ENCODE data around the gene AOC2. TPM values are rescaled to one million over a fixed set of nuclear protein-coding genes. Genes with fewer than 3 reads are reported as not detected.
"Not testable (repeated sequence)": the region's sequence is repeated elsewhere in the genome, so short reads cannot be mapped to it uniquely, and the experiment has no call there.

Gene AOC2
- total RNA-seq, 2 experiments from 2014 or later: 2.4 to 2.6 TPM

- ChIA-PET CTCF (no interaction called here), POLR2A (no interaction called here)
Measured at GRCh38 chr17:42872251-42872965, 28.0 kb downstream of the AOC2 start.

DNA sequence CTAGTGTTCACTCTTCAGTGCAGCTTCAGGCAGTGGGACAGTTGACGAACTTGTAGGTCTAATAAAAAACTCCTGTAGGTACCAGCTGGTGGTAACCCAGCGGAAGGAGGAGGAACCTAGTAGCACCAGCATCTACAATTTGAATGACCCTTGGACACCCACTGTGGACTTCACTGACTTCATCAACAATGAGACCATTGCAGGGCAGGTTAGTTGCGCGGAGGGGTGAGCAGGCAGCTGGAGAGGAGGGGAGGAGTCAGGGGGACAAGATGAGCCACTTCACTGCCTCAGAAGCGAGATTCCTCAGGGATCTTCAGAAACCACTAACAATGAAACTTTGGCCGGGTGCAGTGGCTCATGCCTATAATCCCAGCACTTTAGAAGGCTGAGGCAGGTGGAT, 28.9 kb downstream of the AOC2 start:
- POLR2A ChIA-PET: no interaction called here

GRCh38 chr17:42873932-42874695, 29.7 kb downstream of the AOC2 start:
- POLR2A ChIA-PET: not testable (repeated sequence)
- CTCF ChIA-PET: interaction anchor here (0.7 kb wide), 1 partner anchor 113 kb away, joined by 3 read pairs; no protein-coding TSS in a partner anchor

More for the DNA sequence above, 28.9 kb downstream of the AOC2 start:
- CTCF ChIA-PET: interaction anchor here (0.7 kb wide), 1 partner anchor 114 kb away, joined by 3 read pairs; no protein-coding TSS in a partner anchor

DNA sequence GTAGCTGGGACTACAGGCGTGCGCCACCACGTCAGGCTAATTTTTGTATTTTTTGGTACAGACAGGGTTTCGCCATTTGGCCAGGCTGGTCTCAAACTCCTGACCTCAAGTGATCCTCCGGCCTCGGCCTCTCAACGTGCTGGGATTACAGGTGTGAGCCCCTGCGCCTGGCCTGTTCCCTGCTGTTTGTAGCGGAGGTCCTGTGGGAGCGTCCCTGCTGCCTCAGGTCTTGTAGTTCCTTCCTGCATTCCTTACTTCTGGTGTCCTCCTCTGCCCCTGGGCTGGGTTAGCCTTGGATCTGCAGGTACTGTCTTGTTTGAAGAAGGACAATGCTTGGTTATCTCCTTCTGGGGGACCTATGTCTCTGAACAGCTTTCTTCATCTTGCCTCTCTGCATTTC, 32.7 kb downstream of the AOC2 start:
- ChIA-PET CTCF (no interaction called here), POLR2A (no interaction called here)

DNA sequence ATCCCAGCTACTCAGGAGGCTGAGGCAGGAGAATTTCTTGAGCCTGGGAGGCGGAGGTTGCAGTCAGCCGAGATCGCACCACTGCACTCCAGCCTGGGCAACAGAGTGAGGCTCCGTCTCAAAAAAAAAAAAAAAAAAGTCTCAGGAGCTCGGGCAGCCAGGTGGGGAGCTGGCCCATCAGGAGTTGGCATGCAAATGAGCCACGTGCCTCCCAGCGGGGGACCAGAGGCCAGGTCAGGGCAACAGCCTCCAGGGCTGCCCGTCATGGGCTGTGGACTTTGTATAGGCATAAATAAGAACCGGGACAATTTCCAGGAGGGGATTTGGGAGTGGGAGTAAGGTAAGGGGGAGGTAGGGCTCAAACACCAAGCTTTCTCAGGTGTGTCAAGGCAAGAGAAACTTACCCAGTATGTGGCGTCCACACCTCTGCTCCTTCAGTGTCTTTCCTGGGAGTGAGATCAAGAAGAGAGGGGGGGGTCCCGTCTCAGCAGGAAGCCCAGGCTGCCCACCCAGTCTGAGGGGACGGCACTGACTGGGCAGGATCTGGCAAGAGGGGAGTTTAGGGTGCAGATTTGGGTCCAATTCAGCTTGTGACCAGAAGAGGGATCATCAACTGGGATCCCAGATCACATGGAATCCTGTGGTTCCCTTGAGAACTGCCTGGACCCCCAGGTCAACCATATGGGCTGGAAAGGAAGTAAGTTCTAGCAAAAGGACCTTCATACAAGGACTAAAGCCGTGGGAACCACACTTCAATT, 33.9 kb downstream of the AOC2 start:
- ChIA-PET POLR2A (no interaction called here), CTCF (no interaction called here)

GRCh38 chr17:42878924-42879595, 34.7 kb downstream of the AOC2 start:
- POLR2A ChIA-PET: no interaction called here
- CTCF ChIA-PET: no interaction called here

DNA sequence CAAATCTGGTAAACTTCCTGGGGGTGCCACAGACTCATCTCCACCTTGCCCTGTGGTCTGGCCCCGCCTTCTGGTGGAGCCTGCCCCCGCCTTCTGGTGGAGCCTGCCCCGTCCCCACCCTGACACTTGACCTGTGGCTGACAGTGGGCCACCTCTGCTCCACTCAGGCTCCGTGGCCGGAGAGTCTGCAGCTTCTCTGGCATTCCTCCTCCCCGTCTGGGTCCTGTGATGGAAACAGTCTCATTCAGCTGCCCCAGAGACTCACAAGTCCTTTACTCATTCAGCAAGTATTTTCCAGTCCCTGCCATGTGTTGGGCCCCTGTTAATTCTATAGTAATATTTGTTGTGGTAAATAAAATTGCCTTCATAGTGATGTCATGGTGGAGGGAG, 35.2 kb downstream of the AOC2 start:
- POLR2A ChIA-PET: no interaction called here
- CTCF ChIA-PET: no interaction called here

DNA sequence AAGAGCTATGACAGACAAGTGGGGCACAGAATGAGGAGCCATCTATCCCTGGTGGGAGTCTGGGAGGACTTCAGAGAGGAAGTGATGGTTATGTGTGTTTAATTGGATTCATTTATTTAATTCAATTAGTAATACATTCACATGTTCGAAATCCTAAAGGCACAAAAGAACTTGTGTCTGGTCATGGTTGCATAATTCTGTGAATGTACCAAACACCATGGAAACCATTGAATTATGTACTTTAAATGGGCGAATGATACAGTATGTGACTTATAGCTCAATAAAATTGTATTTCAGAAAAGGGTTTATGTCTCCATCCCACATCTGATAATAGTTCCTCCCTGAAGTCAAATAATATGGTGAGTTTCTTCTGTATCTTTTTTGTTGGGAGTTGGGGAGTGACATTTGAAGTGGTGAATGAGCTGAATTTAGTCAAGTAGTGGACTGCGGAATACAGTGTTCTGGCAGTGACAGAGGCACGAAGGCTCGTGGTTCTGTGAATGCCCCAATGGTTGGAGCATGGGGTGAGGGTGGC, 36.5 kb downstream of the AOC2 start:
- CTCF ChIA-PET: interaction anchor here (0.7 kb wide), 1 partner anchor 41 kb away, joined by 4 read pairs; no protein-coding TSS in a partner anchor

GRCh38 chr17:42881706-42882105, 37.3 kb downstream of the AOC2 start:
- CTCF ChIA-PET, POLR2A ChIA-PET: not testable (repeated sequence)

More for the DNA sequence above, 36.5 kb downstream of the AOC2 start:
- POLR2A ChIA-PET: no interaction called here

DNA sequence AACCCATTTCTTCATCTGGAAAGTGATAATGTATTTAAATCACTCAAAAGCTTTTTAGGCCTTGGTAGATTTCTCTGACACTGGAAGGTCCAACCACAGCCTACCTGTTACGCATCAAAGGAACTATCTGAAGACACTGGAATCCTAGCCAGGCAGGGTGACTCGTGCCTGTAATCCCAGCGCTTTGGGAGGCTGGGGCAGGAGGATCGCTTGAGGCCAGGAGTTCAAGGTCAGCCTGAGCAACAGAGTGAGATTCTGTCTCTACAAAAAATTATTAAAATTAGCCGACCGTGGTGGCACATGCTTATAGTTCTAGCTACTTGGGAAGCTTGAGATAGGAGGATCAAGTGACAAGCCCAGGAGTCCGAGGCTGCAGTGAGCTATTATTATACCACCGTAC, 37.8 kb downstream of the AOC2 start:
- ChIA-PET CTCF (no interaction called here), POLR2A (no interaction called here)

DNA sequence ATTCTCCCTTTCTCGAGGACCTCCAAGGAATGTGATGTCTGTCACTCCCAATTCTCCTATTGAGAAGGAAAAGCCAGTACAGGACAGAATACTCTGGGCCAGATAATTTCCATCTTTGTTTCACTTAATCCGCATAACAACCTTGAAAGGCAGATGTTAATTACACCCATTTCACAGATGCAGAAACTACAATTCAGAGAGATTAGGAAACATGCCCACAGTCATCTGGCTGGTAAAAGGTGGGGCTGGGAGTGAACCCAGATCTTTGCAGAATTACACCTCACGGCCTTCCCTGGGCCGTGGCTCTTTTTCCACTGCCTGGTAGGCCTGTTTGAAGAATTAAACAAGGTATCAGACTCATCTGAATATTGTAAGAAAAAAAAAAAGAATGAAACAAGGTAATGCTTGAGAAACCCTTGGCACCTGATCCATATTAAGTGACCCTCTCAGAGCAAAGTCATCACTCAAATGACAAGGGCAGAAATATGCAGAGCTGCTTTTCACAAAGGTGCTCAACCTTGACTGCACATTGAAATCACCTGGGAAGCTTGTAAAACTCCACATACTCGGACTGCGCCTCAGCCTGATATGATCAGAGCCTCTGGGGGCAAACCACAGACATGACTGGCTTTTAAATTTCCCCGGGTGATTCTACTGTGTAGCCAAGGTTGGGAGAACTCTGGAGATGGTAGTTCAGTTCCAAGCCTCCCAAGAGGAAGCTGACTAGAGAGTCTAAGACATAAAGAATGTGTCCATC, 39.6 kb downstream of the AOC2 start:
- POLR2A ChIA-PET: no interaction called here
- CTCF ChIA-PET: no interaction called here

DNA sequence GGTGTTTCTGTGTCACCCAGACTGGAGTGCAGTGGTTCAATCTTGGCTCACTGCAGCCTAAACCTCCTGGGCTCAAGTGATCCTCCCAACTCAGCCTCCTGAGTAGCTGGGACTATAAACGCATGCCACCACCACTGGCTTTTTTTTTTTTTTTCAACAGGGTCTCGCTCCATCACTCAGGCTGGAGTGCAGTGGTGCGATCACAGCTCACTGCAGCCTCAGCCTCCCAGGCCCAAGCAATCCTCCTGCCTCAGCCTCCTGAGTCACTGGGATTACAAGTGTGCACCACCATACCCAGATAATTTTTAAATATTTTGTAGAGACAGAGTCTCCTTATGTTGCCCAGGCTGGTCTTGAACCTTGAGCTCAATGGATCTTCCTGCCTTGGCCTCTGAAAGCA, 41.4 kb downstream of the AOC2 start:
- POLR2A ChIA-PET: interaction anchor here (0.5 kb wide), 1 partner anchor 407 kb away, joined by 4 read pairs; no protein-coding TSS in a partner anchor
- CTCF ChIA-PET: not testable (repeated sequence)

DNA sequence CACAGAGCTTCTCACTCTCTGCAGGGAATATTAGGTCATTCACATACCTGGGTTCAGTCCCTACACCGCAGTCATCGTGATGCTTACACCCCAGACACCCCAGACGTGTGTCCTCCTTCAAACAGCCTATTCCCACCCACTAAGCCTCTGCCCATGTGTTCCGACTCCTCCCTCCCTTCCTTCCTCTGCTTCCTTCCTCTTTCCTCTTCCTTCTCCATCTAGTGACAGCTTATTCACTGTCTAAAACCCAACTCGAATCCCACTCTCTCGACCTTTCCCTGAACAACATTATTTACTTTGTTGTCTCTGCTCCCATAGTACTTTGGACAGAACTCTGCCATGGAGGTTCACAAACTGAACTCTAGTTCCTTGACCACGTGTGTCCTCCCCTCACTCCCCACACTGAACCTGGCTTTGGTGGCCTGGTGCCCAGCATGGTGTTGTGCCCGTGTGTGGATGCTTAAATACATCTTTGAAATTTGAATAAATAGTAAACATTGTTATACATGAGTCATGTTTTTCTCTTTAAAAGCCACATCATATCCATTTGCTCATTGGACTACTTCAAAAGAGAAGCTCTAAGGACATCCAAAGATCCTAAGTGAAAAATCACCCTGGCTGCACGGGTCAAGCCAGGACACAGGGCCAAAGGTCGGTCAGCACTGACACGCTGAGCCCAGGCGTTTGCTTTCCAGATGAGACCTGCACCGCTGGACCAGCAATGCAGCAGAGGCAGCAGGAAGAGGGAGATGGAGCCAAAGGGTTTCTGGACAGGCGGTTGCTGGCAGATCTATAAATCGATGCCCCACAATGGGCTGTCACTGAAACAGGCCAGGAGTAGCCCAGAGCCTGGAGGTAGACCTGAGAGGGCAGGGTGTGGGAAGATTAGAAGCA, 42.1 kb downstream of the AOC2 start:
- CTCF ChIA-PET: interaction anchor here (0.6 to 0.7 kb wide), 2 partner anchors 553 to 573 kb away, joined by 3 read pairs; no protein-coding TSS in a partner anchor
- POLR2A ChIA-PET: interaction anchor here (0.5 kb wide), 1 partner anchor 408 kb away, joined by 4 read pairs; no protein-coding TSS in a partner anchor

- POLR2A ChIA-PET: no interaction called here
- CTCF ChIA-PET: no interaction called here
Measured at GRCh38 chr17:42889809-42890208, 45.4 kb downstream of the AOC2 start.

DNA sequence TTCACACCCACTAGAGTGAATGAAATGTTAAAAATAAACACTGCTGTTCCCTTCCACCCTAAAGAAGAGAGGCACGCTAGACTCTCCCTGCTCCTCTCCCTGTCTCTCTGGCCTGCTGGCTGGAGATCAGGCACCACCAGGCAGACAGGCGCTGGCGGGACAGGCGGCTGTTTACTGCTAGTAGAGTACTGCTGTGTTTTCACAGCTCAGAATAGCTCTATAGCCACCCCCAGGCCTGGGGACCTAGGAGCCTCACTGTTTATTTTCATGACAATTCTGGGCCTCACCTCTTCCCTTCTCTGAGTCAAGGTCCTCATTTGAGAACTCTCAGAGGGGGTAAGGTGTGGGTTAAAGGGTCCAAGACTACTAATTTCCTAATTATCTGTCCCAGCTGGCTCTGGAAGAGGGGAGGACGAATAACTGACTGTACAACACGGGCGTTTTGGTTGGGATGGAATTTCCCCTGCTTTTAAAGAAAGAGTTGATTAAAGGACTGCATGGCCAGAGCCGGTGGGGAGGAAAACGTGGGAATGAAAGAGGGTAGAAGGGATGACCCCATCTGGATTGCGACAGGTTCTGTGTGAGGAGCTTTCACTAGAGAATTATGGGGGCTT, 47.3 kb downstream of the AOC2 start:
- POLR2A ChIA-PET: no interaction called here
- CTCF ChIA-PET: no interaction called here

GRCh38 chr17:42893359-42893758, 49.0 kb downstream of the AOC2 start:
- ChIA-PET POLR2A (no interaction called here), CTCF (no interaction called here)

GRCh38 chr17:42894283-42895184, 50.2 kb downstream of the AOC2 start:
- ChIA-PET POLR2A (no interaction called here), CTCF (no interaction called here)
